PC-3 (cell line): ENCODE results near the gene NDUFB5. TPM values are rescaled to one million over a fixed set of nuclear protein-coding genes. Genes with fewer than 3 reads are reported as not detected.

ENCODE experiments used
- ATAC-seq: fragments of 200-7000 bp; cut with Tn5 transposase; 2 replicates; pipeline ENCODE4 v1.9.1; 2020; ENCODE audit warnings: mild to moderate bottlenecking, moderate library complexity
- BruUV-seq: library from RNA; stranded (reverse); fragments of 400-500 nt; replicated peaks from 2 replicates; lab custom pipeline; 2021; lab: Mats Ljungman, UMichigan
- CTCF ChIA-PET: fragments of 300-600 bp; sonication (Branson Sonifier 250); formaldehyde crosslinking; loops from one replicate; lab custom pipeline; 2022; ENCODE audit warnings: antibody characterized with exemption; lab: Charles Lee
- POLR2A ChIA-PET: fragments of 300-600 bp; sonication (Branson Sonifier 250); formaldehyde crosslinking; loops from one replicate; lab custom pipeline; 2022; ENCODE audit warnings: antibody characterized with exemption; ENCODE audit not compliant: unreplicated experiment; lab: Charles Lee
- DNase-seq: peaks from one replicate; pipeline ENCODE4 v3.0.0-alpha.2; 2015
- H2AFZ ChIP-seq: fragments of 300-600 bp; sonication (generic); 2 replicates; pipeline ENCODE4 v1.6.0; 2016; ENCODE audit warnings: antibody characterized with exemption, low read length
- H3F3A ChIP-seq: fragments of 300-600 bp; sonication (generic); one replicate; pipeline ENCODE4 v1.6.0; 2017; ENCODE audit warnings: antibody characterized with exemption, low read length, control low read depth, mild to moderate bottlenecking; ENCODE audit not compliant: unreplicated experiment
- H3K27ac ChIP-seq: fragments of 300-600 bp; sonication (generic); 2 replicates; pipeline ENCODE4 v1.5.1; 2016; ENCODE audit warnings: mild to moderate bottlenecking, low read length
- H3K27me3 ChIP-seq: fragments of 300-600 bp; sonication (generic); 2 replicates; pipeline ENCODE4 v1.6.1; 2016; ENCODE audit warnings: low read length, mixed read lengths
- H3K36me3 ChIP-seq: fragments of 300-600 bp; sonication (generic); 2 replicates; pipeline ENCODE4 v1.6.1; 2016; ENCODE audit warnings: low read depth, mixed run types, low read length, mixed read lengths
- H3K4me1 ChIP-seq: fragments of 300-600 bp; sonication (generic); 2 replicates; pipeline ENCODE4 v1.5.1; 2016; ENCODE audit warnings: low read length; ENCODE audit not compliant: insufficient read depth
- H3K4me2 ChIP-seq: fragments of 300-600 bp; sonication (generic); 2 replicates; pipeline ENCODE4 v1.6.0; 2016; ENCODE audit warnings: low read length
- H3K4me3 ChIP-seq: fragments of 300-600 bp; sonication (generic); 2 replicates; pipeline ENCODE4 v1.5.1; 2016; ENCODE audit warnings: mild to moderate bottlenecking, low read length, mixed read lengths
- H3K79me2 ChIP-seq: fragments of 300-600 bp; sonication (generic); 2 replicates; pipeline ENCODE4 v1.6.1; 2017; ENCODE audit warnings: low read length, mixed read lengths
- H3K9ac ChIP-seq: fragments of 300-600 bp; sonication (generic); 2 replicates; pipeline ENCODE4 v1.6.0; 2016; ENCODE audit warnings: mild to moderate bottlenecking, low read length
- H3K9me2 ChIP-seq: fragments of 300-600 bp; sonication (generic); replicated peaks from 2 replicates; pipeline ENCODE4 v1.6.1; 2016; ENCODE audit warnings: mixed run types, low read length, mixed read lengths
- H3K9me3 ChIP-seq: fragments of 300-600 bp; sonication (generic); 2 replicates; pipeline ENCODE4 v1.6.1; 2016; ENCODE audit warnings: low read length, mixed read lengths
- H4K20me1 ChIP-seq: fragments of 300-600 bp; sonication (generic); 2 replicates; pipeline ENCODE4 v1.6.1; 2016; ENCODE audit warnings: low read length, mixed read lengths
- EZH2 ChIP-seq: fragments of 300-600 bp; sonication (generic); IDR thresholded peaks from one replicate; pipeline ENCODE4 v1.6.1; 2017; ENCODE audit warnings: antibody characterized with exemption, mild to moderate bottlenecking, low read length; ENCODE audit not compliant: unreplicated experiment
- EZH2phosphoT487 ChIP-seq: fragments of 300-600 bp; sonication (generic); IDR thresholded peaks from 2 replicates; pipeline ENCODE4 v1.6.1; 2018; ENCODE audit warnings: mild to moderate bottlenecking, antibody characterized with exemption, low read length, borderline replicate concordance
- intact Hi-C: fragments of 100-400 bp; cut with micrococcal nuclease; formaldehyde crosslinking; loops from 2 replicates; pipeline ENCODE4 v1.9.0; 2023
- total RNA-seq: library from RNA; depleted of rRNA; stranded (reverse); fragments of >200 nt; gene quantifications from 2 replicates; pipeline ENCODE4 v1.2.3, GENCODE V29; 2014; rRNA removed
- TF ChIP-seq, protein P1 (sequence below): fragments of 300-600 bp; sonication (generic); conservative IDR thresholded peaks from 2 replicates; pipeline ENCODE4 v1.5.1; 2017; ENCODE audit warnings: antibody characterized with exemption, low read depth, mild to moderate bottlenecking, low read length

The NDUFB5 gene
- total RNA-seq, 1 experiment from 2014 or later: 126 TPM

DNA sequence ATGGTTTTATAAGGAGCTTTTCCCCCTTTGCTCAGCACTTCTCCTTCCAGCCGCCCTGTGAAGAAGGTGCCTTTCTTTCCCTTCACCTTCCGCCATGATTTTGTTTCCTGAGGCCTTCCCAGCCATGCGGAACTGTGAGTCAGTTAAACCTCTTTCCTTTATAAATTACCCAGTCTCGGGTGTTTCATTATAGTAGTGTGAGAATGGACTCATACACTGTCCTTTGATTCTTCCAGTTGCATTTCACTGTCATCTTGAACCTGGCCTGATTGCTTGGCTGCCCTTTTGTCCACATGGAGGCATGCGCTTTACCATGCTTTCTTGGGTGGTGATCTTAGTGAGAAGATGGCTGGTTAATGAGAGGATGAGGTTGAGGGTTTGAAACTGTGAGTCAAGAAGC lies 71.5 kb downstream of the NDUFB5 start:
- peaks cover 24% of the 10 kb centered on the region for H3K4me1 ChIP-seq
- no peaks in the 10 kb centered on the region for H3K9me3 ChIP-seq
- ATAC-seq (no peak), DNase-seq (no peak)
- intact Hi-C loops: no loop called here
- ChIA-PET CTCF (no interaction called here), POLR2A (no interaction called here)
- no peak overlapping the region for H3K4me2 ChIP-seq
- peaks cover 79% of the 10 kb centered on the region for H3K79me2 ChIP-seq
- no peak overlapping the region for H3K4me3 ChIP-seq
- TF ChIP-seq, protein P1, sequence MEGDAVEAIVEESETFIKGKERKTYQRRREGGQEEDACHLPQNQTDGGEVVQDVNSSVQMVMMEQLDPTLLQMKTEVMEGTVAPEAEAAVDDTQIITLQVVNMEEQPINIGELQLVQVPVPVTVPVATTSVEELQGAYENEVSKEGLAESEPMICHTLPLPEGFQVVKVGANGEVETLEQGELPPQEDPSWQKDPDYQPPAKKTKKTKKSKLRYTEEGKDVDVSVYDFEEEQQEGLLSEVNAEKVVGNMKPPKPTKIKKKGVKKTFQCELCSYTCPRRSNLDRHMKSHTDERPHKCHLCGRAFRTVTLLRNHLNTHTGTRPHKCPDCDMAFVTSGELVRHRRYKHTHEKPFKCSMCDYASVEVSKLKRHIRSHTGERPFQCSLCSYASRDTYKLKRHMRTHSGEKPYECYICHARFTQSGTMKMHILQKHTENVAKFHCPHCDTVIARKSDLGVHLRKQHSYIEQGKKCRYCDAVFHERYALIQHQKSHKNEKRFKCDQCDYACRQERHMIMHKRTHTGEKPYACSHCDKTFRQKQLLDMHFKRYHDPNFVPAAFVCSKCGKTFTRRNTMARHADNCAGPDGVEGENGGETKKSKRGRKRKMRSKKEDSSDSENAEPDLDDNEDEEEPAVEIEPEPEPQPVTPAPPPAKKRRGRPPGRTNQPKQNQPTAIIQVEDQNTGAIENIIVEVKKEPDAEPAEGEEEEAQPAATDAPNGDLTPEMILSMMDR: no peak
- TF ChIP-seq EZH2phosphoT487 (no peak), EZH2 (no peak)
- H2AFZ ChIP-seq: no peak overlapping the region
- no peaks in the 10 kb centered on the region for H3K36me3 ChIP-seq
- H3K9me2 ChIP-seq: no peaks in the 10 kb centered on the region
- H4K20me1 ChIP-seq: peaks cover 11% of the 10 kb centered on the region; the same call in 1 of the 2 replicates
- H3K27ac ChIP-seq: no peak overlapping the region
- H3K27me3 ChIP-seq: no peaks in the 10 kb centered on the region
- H3K9ac ChIP-seq: no peak overlapping the region
- no TSS peak for BruUV-seq
- H3F3A ChIP-seq: no peaks in the 10 kb centered on the region

Other genes with a start within 250 kb of the NDUFB5 start
- 5.2 and 6.3 TPM in 2 replicates for gene GNB4, start 153.3 kb upstream of the NDUFB5 start, total RNA-seq
- 102 and 105 TPM in 2 replicates for gene ACTL6A, start 41.9 kb upstream of the NDUFB5 start, total RNA-seq
- gene MRPL47, start 156 bp upstream of the NDUFB5 start, total RNA-seq: 68.0 and 77.0 TPM in 2 replicates
- gene USP13, start 48.2 kb downstream of the NDUFB5 start, total RNA-seq: 14.8 and 18.0 TPM in 2 replicates